ENCODE results near the gene CMTM8. TPM values are rescaled to one million over a fixed set of nuclear protein-coding genes. Genes with fewer than 3 reads are reported as not detected.

CMTM8 gene
- total and polyA plus RNA-seq, 2 of the 8 experiments (the other 6 are each of a cell fraction or from before 2014, with no cell fraction given) = 10.5 to 22.4 TPM

GRCh38 chr3:32376115-32376514, 137.6 kb downstream of the CMTM8 start:
- Histone ChIP-seq H2BK120ac (replicated peaks; ENCODE audit: low read depth, low read length) (no peak overlapping the region), H3K18ac (ENCODE audit: extremely low read depth, low read length) (no peak overlapping the region), H4K8ac (ENCODE audit: extremely low read depth, insufficient read depth, low read length) (no peak overlapping the region), H4K5ac (ENCODE audit: insufficient read length, low read depth, low read length) (no peak overlapping the region), H3K79me1 (ENCODE audit: low read depth, low read length) (no peaks in the 10 kb centered on the region), H3K4me2 (ENCODE audit: insufficient read depth in 1 of 2, low read depth in 2 of 2, low read length in 2 of 2) (no peak overlapping the region), H3K4me3 (ENCODE audit: extremely low read depth in 1 of 4, insufficient read depth in 2 of 4, low read depth in 3 of 4, low read length in 4 of 4) (no peak overlapping the region), H3K56ac (replicated peaks; ENCODE audit: insufficient read length, low read depth, low read length) (no peak overlapping the region), H2BK12ac (ENCODE audit: low read depth, low read length) (no peak overlapping the region), H4K91ac (replicated peaks; ENCODE audit: insufficient read length, low read length) (no peak overlapping the region), H3K4ac (replicated peaks; ENCODE audit: insufficient read length, low read depth, low read length) (no peak overlapping the region), H3K27me3 (replicated peaks in 1 of 4; ENCODE audit: control insufficient read depth in 3 of 4, extremely low read depth in 1 of 4, insufficient read depth in 3 of 4, low read length in 3 of 4) (no peaks in the 10 kb centered on the region), H3K4me1 (replicated peaks in 1 of 4; ENCODE audit: control insufficient read depth in 3 of 4, insufficient read depth in 4 of 4, low read length in 3 of 4) (no peaks in the 10 kb centered on the region), H3K9me3 (ENCODE audit: insufficient read depth in 2 of 2, low read depth in 1 of 2, low read length in 1 of 2) (no peaks in the 10 kb centered on the region), H3K9ac (replicated peaks in 1 of 4; ENCODE audit: extremely low read depth in 1 of 4, low read depth in 3 of 4, low read length in 3 of 4) (no peak overlapping the region), H2BK5ac (ENCODE audit: low read depth, low read length) (no peak overlapping the region), H3K23me2 (ENCODE audit: low read depth, low read length) (no peaks in the 10 kb centered on the region), H3K79me2 (ENCODE audit: control insufficient read depth in 1 of 2, insufficient read depth in 2 of 2, low read length in 2 of 2) (no peaks in the 10 kb centered on the region), H3K36me3 (ENCODE audit: control insufficient read depth in 2 of 4, insufficient read depth in 4 of 4, low read length in 3 of 4) (no peaks in the 10 kb centered on the region), H2BK15ac (ENCODE audit: low read length) (no peak overlapping the region), H2AK5ac (ENCODE audit: low read depth, low read length) (no peak overlapping the region), H2AFZ (ENCODE audit: low read length) (no peak overlapping the region), H3K23ac (ENCODE audit: insufficient read length) (no peak overlapping the region), H3K27ac (ENCODE audit: low read depth, low read length) (no peak overlapping the region), H4K20me1 (replicated peaks in 1 of 2; ENCODE audit: control insufficient read depth in 1 of 2, insufficient read depth in 2 of 2, low read length in 2 of 2) (no peaks in the 10 kb centered on the region), H2BK20ac (ENCODE audit: low read length) (no peak overlapping the region), H3K14ac (ENCODE audit: insufficient read length) (no peak overlapping the region)
- WGBS, 2 experiments (ENCODE audit: extremely low coverage in 1 of 2, insufficient coverage in 1 of 2, insufficient read length in 1 of 2, insufficient replicate concordance in 2 of 2, low coverage in 1 of 2, low lambda C conversion rate in 2 of 2, missing lambda C conversion rate in 1 of 2) = 86% methylated on average over 2 of the region's 2 CpGs; no CpG with 5 or more reads in 1 of the 2 experiments
- no peak for DNase-seq (ENCODE audit: low read depth in 1 of 2, low spot score in 2 of 2)
- POLR2A ChIA-PET (ENCODE audit: partially characterized antibody) = interaction anchor here (0.7 to 0.9 kb wide), 2 partner anchors 20 to 25 kb away, joined by 3 read pairs; no protein-coding TSS in a partner anchor
- CTCF ChIA-PET (ENCODE audit: partially characterized antibody) = interaction anchor here (0.6 to 7.3 kb wide), 31 partner anchors 7 to 573 kb away, joined by 3 to 121 read pairs (median 5); partner anchors contain the start of gene CMTM7
- TF ChIP-seq RXRA (IDR thresholded peaks at IDR 0.05; ENCODE audit: insufficient read depth, low read depth, low read length) (no peak), MAFK (IDR thresholded peaks at IDR 0.05; ENCODE audit: low read depth, low read length) (no peak), SRF (IDR thresholded peaks at IDR 0.05; ENCODE audit: low read depth, low read length) (no peak), SP4 (IDR thresholded peaks at IDR 0.05; ENCODE audit: low read length) (no peak), ZNF274 (IDR thresholded peaks at IDR 0.05; ENCODE audit: borderline replicate concordance, extremely low read depth, low read length) (no peak)
- no peak for FAIRE-seq
